K562 (cell line): ENCODE results near the gene PTPN9.
"Not testable (repeated sequence)": the region's sequence is repeated elsewhere in the genome, so short reads cannot be mapped to it uniquely, and the experiment has no call there.

Experiments
- EGR1 ChIP-seq: fragments of 450-650 bp; conservative IDR thresholded peaks from 2 replicates; pipeline ENCODE4 v1.6.1; 2017; ENCODE audit warnings: mild to moderate bottlenecking
- POLR2AphosphoS5 ChIP-seq: IDR thresholded peaks from 2 replicates; pipeline ENCODE4 v1.6.1; 2011; ENCODE audit warnings: mild to moderate bottlenecking, low read depth, low read length, moderate library complexity; ENCODE audit not compliant: control insufficient read depth, insufficient read depth

DNA sequence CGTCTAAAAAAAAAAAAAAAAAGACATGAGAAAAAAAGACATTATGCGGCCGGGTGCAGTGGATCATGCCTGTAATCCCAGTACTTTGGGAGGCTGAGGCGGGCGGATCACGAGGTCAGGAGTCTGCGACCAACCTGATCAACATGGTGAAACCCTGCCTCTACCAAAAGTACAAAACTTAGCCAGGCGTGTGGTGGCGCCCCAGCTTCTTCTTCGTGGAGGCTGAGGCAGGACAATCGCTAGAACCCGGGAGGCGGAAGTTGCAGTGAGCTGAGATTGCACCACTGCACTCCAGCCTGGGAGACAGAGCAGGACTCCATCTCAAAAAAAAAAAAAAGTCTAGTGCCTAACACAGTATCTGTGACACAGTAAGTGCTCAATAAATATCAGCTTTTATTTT is 130.9 kb downstream of the PTPN9 start:
- TF ChIP-seq EGR1, POLR2AphosphoS5: not testable (repeated sequence)
